HFF-Myc (cell line): ENCODE data around the gene MAPRE2.

Experiments used
- DNase-seq: peaks from one replicate; pipeline ENCODE4 v3.0.0-alpha.2; 2011; ENCODE audit warnings: low read depth; ENCODE audit errors: extremely low read depth
- H3K4me3 ChIP-seq: replicated peaks from 2 replicates; pipeline ENCODE4 v1.5.1; 2011; ENCODE audit warnings: low read depth, mild to moderate bottlenecking, control low read depth, low read length
- TF ChIP-seq, protein P1 (sequence below): IDR thresholded peaks from 2 replicates; pipeline ENCODE4 v1.5.1; 2012; ENCODE audit warnings: mild to moderate bottlenecking, low read depth, low read length, control low read depth; ENCODE audit errors: missing control alignments

Gene MAPRE2

GRCh38 chr18:35024965-35025364 lies 16.2 kb upstream of the MAPRE2 start:
- no peak for DNase-seq
- no peak overlapping the region for H3K4me3 ChIP-seq
- TF ChIP-seq, protein P1, sequence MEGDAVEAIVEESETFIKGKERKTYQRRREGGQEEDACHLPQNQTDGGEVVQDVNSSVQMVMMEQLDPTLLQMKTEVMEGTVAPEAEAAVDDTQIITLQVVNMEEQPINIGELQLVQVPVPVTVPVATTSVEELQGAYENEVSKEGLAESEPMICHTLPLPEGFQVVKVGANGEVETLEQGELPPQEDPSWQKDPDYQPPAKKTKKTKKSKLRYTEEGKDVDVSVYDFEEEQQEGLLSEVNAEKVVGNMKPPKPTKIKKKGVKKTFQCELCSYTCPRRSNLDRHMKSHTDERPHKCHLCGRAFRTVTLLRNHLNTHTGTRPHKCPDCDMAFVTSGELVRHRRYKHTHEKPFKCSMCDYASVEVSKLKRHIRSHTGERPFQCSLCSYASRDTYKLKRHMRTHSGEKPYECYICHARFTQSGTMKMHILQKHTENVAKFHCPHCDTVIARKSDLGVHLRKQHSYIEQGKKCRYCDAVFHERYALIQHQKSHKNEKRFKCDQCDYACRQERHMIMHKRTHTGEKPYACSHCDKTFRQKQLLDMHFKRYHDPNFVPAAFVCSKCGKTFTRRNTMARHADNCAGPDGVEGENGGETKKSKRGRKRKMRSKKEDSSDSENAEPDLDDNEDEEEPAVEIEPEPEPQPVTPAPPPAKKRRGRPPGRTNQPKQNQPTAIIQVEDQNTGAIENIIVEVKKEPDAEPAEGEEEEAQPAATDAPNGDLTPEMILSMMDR = no peak

- no peak for DNase-seq
- TF ChIP-seq, protein P1 = no peak
- H3K4me3 ChIP-seq = no peak overlapping the region
These were observed 14.7 kb upstream of the MAPRE2 start for GRCh38 chr18:35026407-35027061.

DNA sequence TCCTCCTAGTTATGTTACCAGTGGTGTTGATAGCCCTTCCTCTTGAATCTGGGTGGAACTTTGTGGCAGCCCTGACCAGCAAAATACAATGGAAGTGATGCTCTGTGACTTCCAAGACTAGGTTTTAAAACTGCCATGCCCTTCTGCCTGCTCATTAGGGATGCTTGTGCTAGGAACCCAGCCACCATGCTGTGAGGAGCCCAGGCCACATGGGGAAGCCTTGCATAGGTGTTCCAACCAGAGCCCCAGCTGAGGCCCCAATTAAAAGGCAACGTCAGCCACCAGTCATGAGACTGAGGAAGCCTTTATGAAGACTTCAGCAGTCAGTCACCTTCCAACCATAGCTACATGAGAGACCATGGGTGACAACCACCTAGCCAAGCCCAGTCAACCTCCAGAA lies 14.0 kb upstream of the MAPRE2 start:
- DNase-seq = no peak
- TF ChIP-seq, protein P1 = no peak
- no peak overlapping the region for H3K4me3 ChIP-seq

DNA sequence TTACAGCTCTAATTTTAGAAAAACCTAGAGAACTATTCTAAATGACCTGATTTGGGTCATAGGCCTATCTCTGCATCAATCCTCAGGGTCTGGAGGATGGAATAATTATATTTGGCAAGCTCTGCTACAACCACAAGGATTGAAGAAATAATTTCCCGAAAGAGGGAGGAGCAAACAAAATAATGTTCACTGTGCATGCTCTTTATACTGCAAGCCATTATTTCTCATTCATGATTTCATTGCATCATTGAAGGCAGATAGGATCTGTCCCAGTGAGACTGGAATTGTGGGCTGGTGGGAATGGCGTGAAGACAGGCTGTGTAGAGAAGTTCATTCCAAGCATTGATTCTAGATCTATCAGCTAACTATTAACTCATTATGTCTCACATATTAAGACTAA lies 12.7 kb upstream of the MAPRE2 start:
- TF ChIP-seq, protein P1 = no peak
- H3K4me3 ChIP-seq = no peak overlapping the region
- no peak for DNase-seq

GRCh38 chr18:35029103-35029502 lies 12.1 kb upstream of the MAPRE2 start:
- DNase-seq = no peak
- H3K4me3 ChIP-seq = no peak overlapping the region
- TF ChIP-seq, protein P1 = no peak

DNA sequence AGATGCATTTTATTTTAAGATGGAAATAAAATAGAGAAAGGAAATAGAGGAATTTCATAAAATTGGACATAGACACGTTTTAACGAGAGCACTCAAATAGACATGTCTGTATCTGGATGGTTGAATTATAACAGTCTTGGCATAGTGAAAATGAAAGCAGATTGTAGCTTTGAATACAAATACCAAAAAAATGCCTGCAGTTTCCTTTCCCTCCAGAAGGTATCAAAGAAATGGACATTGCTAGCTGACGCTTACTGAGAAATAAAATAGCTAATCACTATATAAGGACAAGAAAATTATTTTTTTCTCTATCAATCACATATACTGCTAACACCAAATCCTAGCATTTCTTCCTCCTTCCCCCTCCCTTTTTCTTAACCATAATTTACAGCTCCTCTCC lies 11.4 kb upstream of the MAPRE2 start:
- DNase-seq = no peak

More for the DNA sequence above, 11.4 kb upstream of the MAPRE2 start:
- TF ChIP-seq, protein P1 = no peak
- no peak overlapping the region for H3K4me3 ChIP-seq
